ENCODE measurements around the gene PRKCE. TPM values are rescaled to one million over a fixed set of nuclear protein-coding genes. Genes with fewer than 3 reads are reported as not detected.

The PRKCE gene
- total RNA-seq, 1 experiment from 2014 or later: 1.3 TPM

- DNase-seq: no peak
- H2BK5ac ChIP-seq (ENCODE audit: insufficient read length, low read length): no peak overlapping the region
- peaks cover 28 to 34% of the 10 kb centered on the region in 2 experiments for H3K4me1 Mint-ChIP-seq
- H3K4me2 ChIP-seq (ENCODE audit: insufficient read depth, insufficient read length, low read length): no peak overlapping the region
- peaks cover 5% of the 10 kb centered on the region for H3K79me1 ChIP-seq (ENCODE audit: insufficient read depth, low read depth, low read length, poor library complexity, severe bottlenecking)
- no peaks in the 10 kb centered on the region for H3K9me3 Mint-ChIP-seq
- no peak overlapping the region for H2BK12ac ChIP-seq (ENCODE audit: insufficient read length, low read depth, low read length)
- no peak overlapping the region for H3K18ac ChIP-seq (ENCODE audit: insufficient read length, low read depth, low read length)
- H2BK20ac ChIP-seq (ENCODE audit: low read depth, low read length, poor library complexity, severe bottlenecking): no peak overlapping the region
- H3K36me3 Mint-ChIP-seq (ENCODE audit: insufficient read depth in 1 of 3, low read depth in 3 of 3): no peaks in the 10 kb centered on the region
- H3K9me3 ChIP-seq (ENCODE audit: control insufficient read depth, low read depth, low read length): no peaks in the 10 kb centered on the region
- no peak overlapping the region for H3K9ac ChIP-seq (ENCODE audit: extremely low read depth, insufficient read length, low read length)
- H3K23me2 ChIP-seq (ENCODE audit: insufficient read length, low read depth, low read length, poor library complexity, severe bottlenecking): no peaks in the 10 kb centered on the region
- no peak overlapping the region for H2AFZ ChIP-seq (ENCODE audit: low read length)
- H3K27me3 Mint-ChIP-seq (ENCODE audit: low read depth): no peaks in the 10 kb centered on the region; the same call in 1 of the 2 replicates
- no peak overlapping the region for H2AK5ac ChIP-seq (ENCODE audit: insufficient read length, low read length)
- H3K14ac ChIP-seq (ENCODE audit: insufficient read depth, low read length): no peak overlapping the region
- no peak overlapping the region for H2BK120ac ChIP-seq (ENCODE audit: low read depth, low read length, poor library complexity, severe bottlenecking)
- no peak overlapping the region for H4K8ac ChIP-seq (replicated peaks; ENCODE audit: insufficient read length, low read depth, low read length)
- no peak overlapping the region for H3K27ac Mint-ChIP-seq
- no peaks in the 10 kb centered on the region for H3K4me1 ChIP-seq (ENCODE audit: insufficient read depth, low read length)
- H3K79me2 ChIP-seq (ENCODE audit: insufficient read depth, low read length): peaks cover 1% of the 10 kb centered on the region; the same call in 1 of the 2 replicates
- H4K91ac ChIP-seq (ENCODE audit: insufficient read length, low read depth, low read length): no peak overlapping the region
- no peak overlapping the region for H3K4me3 Mint-ChIP-seq
- no peak overlapping the region for H2BK15ac ChIP-seq (ENCODE audit: low read depth, low read length)
- H3K27ac ChIP-seq (ENCODE audit: insufficient read length, low read depth, low read length): no peak overlapping the region
- no peak overlapping the region for H4K5ac ChIP-seq (ENCODE audit: insufficient read length, low read depth, low read length)
- no peak overlapping the region for H3T11ph ChIP-seq (ENCODE audit: low read length)
- no peaks in the 10 kb centered on the region for H4K20me1 ChIP-seq (ENCODE audit: control insufficient read depth, insufficient read depth, insufficient read length)
- no peak overlapping the region for H3K23ac ChIP-seq (ENCODE audit: insufficient read length, low read depth, low read length)
- no peak overlapping the region for H3K4ac ChIP-seq (ENCODE audit: low read depth, low read length)
- no CpG with 5 or more reads among the region's 2 CpGs for WGBS (ENCODE audit: extremely low coverage, insufficient read length, low lambda C conversion rate)
- TF ChIP-seq CTCF (conservative IDR thresholded peaks at IDR 0.05): no peak
- H3K56ac ChIP-seq (ENCODE audit: insufficient read length, low read depth, low read length): no peak overlapping the region
- no peaks in the 10 kb centered on the region for H3K27me3 ChIP-seq (ENCODE audit: insufficient read depth, low read length)
These were observed 39.2 kb upstream of the PRKCE start for GRCh38 chr2:45612285-45612684.
